Inflammatory macrophage treated with lipopolysaccharide for 1 hour (primary cell): ENCODE measurements around the gene GMNN.

ENCODE experiments used
- DNase-seq, 2 donors: peaks; one replicate each; pipeline ENCODE4 v3.0.0-alpha.2; 2020 to 2022

The GMNN gene

DNA sequence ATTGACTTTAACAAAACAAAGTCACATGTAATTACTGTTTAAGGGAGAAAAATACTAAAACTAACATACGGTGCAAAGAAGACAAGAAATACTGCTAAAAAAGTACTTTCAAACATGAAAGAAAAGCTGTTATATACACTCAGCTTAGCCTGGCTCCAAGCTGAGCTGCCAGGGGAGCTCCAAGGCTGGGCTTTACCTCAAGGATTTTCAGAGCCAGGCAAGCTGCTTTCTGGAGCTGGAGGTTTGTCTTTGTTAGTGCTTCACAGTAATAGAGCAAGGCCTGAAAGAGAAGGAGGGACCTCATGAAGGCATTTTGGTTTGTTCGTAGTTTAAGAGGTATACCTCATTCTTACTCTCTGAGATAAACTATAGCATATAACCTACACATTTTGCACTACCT is 43.6 kb downstream of the GMNN start:
- no peak for DNase-seq

- DNase-seq = no peak
These were observed 47.2 kb downstream of the GMNN start for GRCh38 chr6:24821860-24822444.

DNA sequence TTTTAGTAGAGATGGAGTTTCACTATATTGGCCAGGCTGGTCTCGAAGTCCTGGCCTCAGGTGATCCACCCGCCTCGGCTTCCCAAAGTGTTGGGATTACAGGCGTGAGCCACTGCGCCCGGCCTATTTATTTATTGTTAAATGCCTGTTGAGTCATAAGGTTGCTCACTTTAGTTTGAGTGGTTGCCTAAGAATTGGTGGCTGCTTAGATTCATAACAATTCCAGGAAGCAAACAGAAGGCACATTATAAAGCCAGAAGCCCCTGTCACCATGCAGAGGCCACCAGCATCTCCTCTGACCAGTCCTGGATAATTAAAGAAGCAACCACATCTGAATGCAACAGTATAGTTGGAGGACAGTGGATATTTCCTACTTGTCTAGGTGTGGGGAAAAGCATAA is 48.0 kb downstream of the GMNN start:
- no peak for DNase-seq

DNA sequence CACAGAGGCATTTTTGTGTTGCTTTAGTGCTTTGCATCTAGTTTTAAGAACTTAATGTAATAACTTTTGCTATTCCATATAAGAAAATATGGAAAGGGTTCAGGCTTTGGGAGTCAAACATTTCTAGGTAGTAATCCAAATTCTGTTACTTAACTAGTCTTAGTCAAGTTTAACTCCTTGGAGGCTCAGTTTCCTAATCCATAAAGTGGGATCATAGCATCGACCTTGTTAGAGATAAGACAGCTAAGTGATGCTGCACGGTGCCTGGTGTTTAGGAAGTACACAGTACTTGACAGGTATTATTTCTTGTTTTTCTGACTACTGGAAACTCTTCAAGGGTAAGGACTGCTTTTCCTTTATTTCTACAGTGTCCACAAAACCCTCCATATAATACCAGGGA is 48.4 kb downstream of the GMNN start:
- no peak for DNase-seq

GRCh38 chr6:24824142-24824938 is 49.6 kb downstream of the GMNN start:
- no peak for DNase-seq

DNA sequence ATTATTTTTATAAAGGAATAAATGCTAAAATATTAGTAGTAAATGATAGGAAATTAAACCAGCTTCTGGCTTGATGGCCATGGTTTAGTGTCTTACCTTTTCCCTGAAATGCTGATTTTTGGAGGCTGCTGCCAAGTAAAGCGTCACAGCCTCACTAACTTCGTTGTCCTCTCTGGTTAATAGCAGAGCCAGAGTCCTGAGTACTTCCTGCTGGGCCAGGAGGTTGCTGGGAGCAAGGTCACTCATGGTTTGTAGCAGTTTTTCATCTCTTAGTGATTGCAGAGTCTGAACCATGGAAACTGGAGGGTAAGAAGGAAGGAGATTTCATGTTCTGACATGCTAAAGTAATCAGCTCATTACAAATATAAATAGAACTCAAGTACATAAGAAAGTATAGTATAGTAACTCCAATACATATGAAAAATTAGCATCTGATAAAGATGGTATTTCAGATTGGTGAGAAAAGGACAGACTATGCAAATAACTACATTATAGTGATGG is 50.4 kb downstream of the GMNN start:
- no peak for DNase-seq

DNA sequence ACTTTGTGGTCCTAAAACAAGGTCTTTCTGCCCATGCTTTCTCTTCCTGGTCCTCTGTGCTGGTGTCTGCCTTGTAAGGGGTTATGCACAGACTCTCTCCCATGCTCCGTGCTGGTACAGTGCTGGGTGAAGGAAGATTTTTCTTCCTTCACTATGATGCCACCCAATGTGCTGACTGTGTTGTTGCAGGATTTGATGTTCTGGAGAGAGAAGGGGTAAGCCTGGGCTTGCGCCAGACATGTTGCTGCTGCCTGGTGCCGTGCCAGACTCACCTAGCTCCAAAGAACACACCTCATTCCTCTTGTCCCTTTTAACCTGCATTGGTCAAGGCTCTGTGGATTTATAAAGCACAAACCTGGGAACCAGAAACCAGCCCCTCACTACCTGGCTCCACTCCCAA is 52.4 kb downstream of the GMNN start:
- no peak for DNase-seq

GRCh38 chr6:24827970-24828369 is 53.2 kb downstream of the GMNN start:
- DNase-seq = no peak

DNA sequence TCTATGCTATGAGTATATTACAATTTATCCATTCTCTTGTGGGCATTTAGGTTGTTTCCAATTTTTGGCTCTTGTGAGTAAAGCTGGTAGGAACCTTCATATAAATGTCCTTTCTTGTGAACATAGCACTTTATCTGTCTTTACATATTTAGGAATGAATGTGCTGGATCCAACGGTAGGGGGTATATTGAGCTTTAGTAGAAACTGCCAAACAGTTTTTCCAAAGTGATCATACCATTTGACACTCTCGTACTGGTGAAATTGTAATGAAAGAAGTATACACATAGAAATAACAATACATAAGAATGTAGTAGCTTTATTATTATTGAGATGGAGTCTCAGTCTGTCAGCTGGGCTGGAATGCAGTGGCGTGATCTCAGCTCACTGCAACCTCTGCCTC is 54.9 kb downstream of the GMNN start:
- DNase-seq = no peak

DNA sequence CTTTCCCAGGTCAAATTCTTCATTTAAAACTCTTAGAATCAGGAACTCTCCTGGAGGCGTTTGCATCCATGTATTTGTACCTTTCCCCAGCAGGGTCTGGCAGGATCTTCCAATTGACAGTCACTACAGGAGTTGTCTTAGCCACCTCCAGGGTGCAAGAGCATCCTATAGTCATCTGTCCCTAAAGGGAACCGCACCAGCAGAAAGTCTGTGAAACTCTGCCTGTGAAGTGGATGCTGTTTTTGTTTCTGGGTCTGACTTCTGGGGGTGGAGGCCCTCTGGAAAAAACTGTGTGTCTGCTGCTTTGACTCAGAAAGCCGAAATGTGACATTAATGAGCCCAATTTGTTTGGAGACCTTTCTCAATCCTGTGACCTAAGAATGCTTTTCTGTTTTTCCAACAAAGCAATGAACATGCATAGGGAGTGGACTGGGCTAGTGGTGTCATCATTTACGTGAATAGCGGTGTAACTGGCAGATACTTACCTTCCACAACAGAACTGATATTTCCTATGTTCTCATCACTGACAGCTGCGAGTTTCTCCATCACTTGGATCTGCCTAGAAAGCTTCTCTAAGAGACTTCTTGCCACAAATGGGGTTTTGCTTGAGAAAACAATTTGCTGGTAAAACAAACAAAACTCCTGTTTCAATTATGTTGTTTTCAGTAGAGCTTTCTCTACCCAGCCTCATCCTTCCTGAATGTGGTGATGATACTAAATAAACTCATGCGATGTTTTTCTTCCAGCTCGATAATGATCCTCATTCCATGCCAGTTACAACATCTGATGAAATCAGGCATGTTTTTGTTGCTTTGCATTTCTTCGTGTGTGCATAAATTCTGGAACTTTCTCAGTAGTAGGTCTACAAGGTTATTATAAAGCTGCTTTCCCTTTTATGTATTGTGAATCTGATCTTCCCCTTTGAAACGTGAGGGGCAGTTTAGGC is 57.3 kb downstream of the GMNN start:
- no peak for DNase-seq

GRCh38 chr6:24832794-24833193 is 58.1 kb downstream of the GMNN start:
- no peak for DNase-seq

DNA sequence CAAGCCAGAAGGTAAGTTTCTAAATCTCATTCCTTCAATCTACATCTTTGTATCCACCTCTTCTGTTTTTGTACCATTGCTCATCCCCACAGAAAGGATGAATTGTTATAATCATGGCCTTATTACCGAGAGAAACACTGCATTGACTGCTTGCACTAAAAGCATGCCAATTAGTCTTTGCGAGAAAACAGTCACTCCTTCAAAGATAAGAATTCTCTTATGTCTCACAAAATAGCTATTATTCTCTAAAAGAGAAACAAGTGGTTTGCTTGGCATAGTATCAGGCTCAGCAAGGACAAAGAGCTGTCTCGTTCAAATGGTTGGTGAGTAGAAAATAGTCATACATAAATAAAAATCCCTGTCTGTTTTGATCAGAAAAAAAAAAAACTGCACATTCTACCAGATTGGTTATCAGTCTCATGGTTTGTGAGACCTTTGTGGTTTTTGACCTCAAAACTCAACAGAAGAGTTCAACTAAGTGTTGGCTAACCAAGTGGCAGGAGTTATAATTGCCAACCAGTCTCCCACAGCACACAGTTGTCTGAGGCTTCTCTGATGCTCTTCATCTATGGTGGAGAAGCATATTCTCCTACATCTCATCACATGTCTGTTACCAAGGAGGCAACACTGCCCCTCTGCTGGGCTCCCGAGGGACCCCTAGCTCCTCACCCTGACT is 59.1 kb downstream of the GMNN start:
- no peak for DNase-seq
